ENCODE data around the gene FSIP1. TPM values are rescaled to one million over a fixed set of nuclear protein-coding genes. Genes with fewer than 3 reads are reported as not detected.

The FSIP1 gene
- total and polyA plus RNA-seq, 9 donors = 0.13 to 6.8 (median 0.79) TPM

- no peak for DNase-seq
- Histone ChIP-seq H3K9me3 (no peaks in the 10 kb centered on the region), H3K27me3 (no peaks in the 10 kb centered on the region), H3K4me3 (no peak overlapping the region), H3K27ac (no peak overlapping the region), H3K4me1 (ENCODE audit: insufficient read depth) (peaks cover 11% of the 10 kb centered on the region), H3K36me3 (no peaks in the 10 kb centered on the region)
- intact Hi-C loops (cut with DNase I) = no loop called here
- 75 to 85% (median 83%) methylated on average over 6 of the region's 6 CpGs for WGBS, 3 donors
- TF ChIP-seq CTCF (IDR thresholded peaks at IDR 0.05) (no peak), EP300 (IDR thresholded peaks at IDR 0.05) (no peak), POLR2A (IDR thresholded peaks at IDR 0.05) (no peak)
Observed at GRCh38 chr15:39622660-39623516, 159.8 kb downstream of the FSIP1 start.

- TF ChIP-seq POLR2A (IDR thresholded peaks at IDR 0.05) (no peak), CTCF (IDR thresholded peaks at IDR 0.05) (no peak), EP300 (IDR thresholded peaks at IDR 0.05) (no peak)
- Histone ChIP-seq H3K9me3 (no peaks in the 10 kb centered on the region), H3K27me3 (no peaks in the 10 kb centered on the region), H3K27ac (no peak overlapping the region), H3K4me1 (ENCODE audit: insufficient read depth) (peaks cover 8% of the 10 kb centered on the region), H3K36me3 (no peaks in the 10 kb centered on the region), H3K4me3 (no peak overlapping the region)
- intact Hi-C loops (cut with DNase I) = no loop called here
- no peak for DNase-seq
- 68 to 72% (median 69%) methylated on average over 1 of the region's 1 CpG for WGBS, 3 donors
Observed at GRCh38 chr15:39621976-39622375, 160.7 kb downstream of the FSIP1 start.

- Histone ChIP-seq H3K9me3 (no peaks in the 10 kb centered on the region), H3K36me3 (no peaks in the 10 kb centered on the region), H3K27me3 (no peaks in the 10 kb centered on the region), H3K27ac (no peak overlapping the region), H3K4me3 (no peak overlapping the region), H3K4me1 (ENCODE audit: insufficient read depth) (peaks cover 8% of the 10 kb centered on the region)
- TF ChIP-seq EP300 (IDR thresholded peaks at IDR 0.05) (no peak), CTCF (IDR thresholded peaks at IDR 0.05) (no peak), POLR2A (IDR thresholded peaks at IDR 0.05) (no peak)
- DNase-seq = no peak
- 64 to 84% (median 80%) methylated on average over 1 of the region's 1 CpG for WGBS, 3 donors
- intact Hi-C loops (cut with DNase I) = no loop called here
Observed at GRCh38 chr15:39621210-39621609, 161.4 kb downstream of the FSIP1 start.

- Histone ChIP-seq H3K27ac (no peak overlapping the region), H3K27me3 (no peaks in the 10 kb centered on the region), H3K4me1 (ENCODE audit: insufficient read depth) (no peaks in the 10 kb centered on the region), H3K4me3 (no peak overlapping the region), H3K9me3 (no peaks in the 10 kb centered on the region), H3K36me3 (no peaks in the 10 kb centered on the region)
- DNase-seq = no peak
- WGBS, 3 donors = 85 to 91% (median 87%) methylated on average over 3 of the region's 3 CpGs
- TF ChIP-seq CTCF (IDR thresholded peaks at IDR 0.05) (no peak), POLR2A (IDR thresholded peaks at IDR 0.05) (no peak), EP300 (IDR thresholded peaks at IDR 0.05) (no peak)
- intact Hi-C loops (cut with DNase I) = no loop called here
Observed at GRCh38 chr15:39618063-39618823, 164.4 kb downstream of the FSIP1 start.

All from ovary (tissue), 9 donors.